HepG2 (cell line): Measurements from ENCODE around the gene RSPH9. TPM values are rescaled to one million over a fixed set of nuclear protein-coding genes. Genes with fewer than 3 reads are reported as not detected.

ENCODE experiments used
- ATF1 ChIP-seq: IDR thresholded peaks from 2 replicates; pipeline ENCODE4 v1.6.1; 2016; ENCODE audit warnings: mild to moderate bottlenecking, control low read depth
- ETV5 ChIP-seq: IDR thresholded peaks from 2 replicates; pipeline ENCODE4 v1.6.1; 2018; ENCODE audit warnings: missing biosample characterization, missing genetic modification reagents, inconsistent platforms, borderline replicate concordance
- FOXK1 ChIP-seq: sonication (generic); formaldehyde crosslinking; IDR thresholded peaks from 2 replicates; pipeline ENCODE4 v1.4.0; 2020; ENCODE audit warnings: low read depth, missing genetic modification reagents, borderline replicate concordance
- FOXO1 ChIP-seq: sonication (generic); formaldehyde crosslinking; IDR thresholded peaks from 2 replicates; pipeline ENCODE4 v1.4.0; 2020; ENCODE audit warnings: missing genetic modification reagents
- HNF4A ChIP-seq: sonication (generic); formaldehyde crosslinking; IDR thresholded peaks from 2 replicates; pipeline ENCODE4 v1.4.0; 2020; ENCODE audit warnings: missing genetic modification reagents
- IKZF5 ChIP-seq: IDR thresholded peaks from 2 replicates; pipeline ENCODE4 v1.6.1; 2018; ENCODE audit warnings: missing genetic modification reagents, mild to moderate bottlenecking, missing compliant biosample characterization
- KDM4B ChIP-seq: sonication (generic); formaldehyde crosslinking; IDR thresholded peaks from 2 replicates; pipeline ENCODE4 v1.4.0; 2020; ENCODE audit warnings: missing genetic modification reagents
- MZF1 ChIP-seq: sonication (generic); formaldehyde crosslinking; IDR thresholded peaks from 2 replicates; pipeline ENCODE4 v1.8.1; 2023; ENCODE audit warnings: mild to moderate bottlenecking, missing genetic modification reagents, borderline replicate concordance
- RXRA ChIP-seq: sonication (generic); formaldehyde crosslinking; IDR thresholded peaks from 2 replicates; pipeline ENCODE4 v1.5.1; 2020; ENCODE audit warnings: missing genetic modification reagents
- RXRB ChIP-seq: IDR thresholded peaks from 2 replicates; pipeline ENCODE4 v1.6.1; 2016; ENCODE audit warnings: borderline replicate concordance, missing genetic modification reagents, missing compliant biosample characterization
- SMAD3 ChIP-seq: sonication (generic); formaldehyde crosslinking; IDR thresholded peaks from 2 replicates; pipeline ENCODE4 v1.4.0; 2020; ENCODE audit warnings: missing genetic modification reagents
- SMARCC2 ChIP-seq: fragments of 450-650 bp; IDR thresholded peaks from 2 replicates; pipeline ENCODE4 v1.6.1; 2017; ENCODE audit warnings: antibody characterized with exemption, mild to moderate bottlenecking
- SOX13 ChIP-seq, 3 experiments: fragments of 450-650 bp in 1 of 3; sonication (generic) in 1 of 3; formaldehyde crosslinking in 1 of 3; IDR thresholded peaks in 2 of 3; conservative IDR thresholded peaks in 1 of 3; 2 replicates each; pipeline versions ENCODE4 v1.5.0 to v1.6.1; 2016 to 2020; ENCODE audit warnings: antibody characterized with exemption in 1 of 3, mild to moderate bottlenecking in 1 of 3, missing compliant biosample characterization in 1 of 3, missing genetic modification reagents in 1 of 3, moderate library complexity in 1 of 3
- SP2 ChIP-seq: sonication (generic); formaldehyde crosslinking; IDR thresholded peaks from 2 replicates; pipeline ENCODE4 v1.5.1; 2020; ENCODE audit warnings: mild to moderate bottlenecking, missing genetic modification reagents
- TERF1 ChIP-seq: sonication (generic); formaldehyde crosslinking; IDR thresholded peaks from 2 replicates; pipeline ENCODE4 v1.8.0; 2022; ENCODE audit warnings: mild to moderate bottlenecking, missing genetic modification reagents, moderate library complexity
- ZBTB20 ChIP-seq: sonication (generic); formaldehyde crosslinking; IDR thresholded peaks from 2 replicates; pipeline ENCODE4 v1.8.1; 2023; ENCODE audit warnings: missing genetic modification reagents, low read depth, mild to moderate bottlenecking, borderline replicate concordance
- ZNF501 ChIP-seq: sonication (generic); formaldehyde crosslinking; IDR thresholded peaks from 2 replicates; pipeline ENCODE4 v1.5.1; 2020; ENCODE audit warnings: mild to moderate bottlenecking, moderate library complexity, missing genetic modification reagents
- polyA plus RNA-seq, 8 experiments: library from polyadenylated mRNA; depleted of rRNA in 3 of 8; stranded (reverse) in 7 of 8; unstranded in 1 of 8; fragments of >200 nt; fragmentation: Illumina TruSeq in 4 of 8; extraction: Trizol in 4 of 8; gene quantifications; 2 replicates each; pipeline versions ENCODE4 v1.2.1 to v1.2.3, GENCODE V29; 2011 to 2016; ENCODE audit warnings: low read depth in 4 of 8, missing spikeins in 1 of 8, mixed read lengths in 1 of 8; ENCODE audit not compliant: insufficient read depth in 1 of 8
- total RNA-seq, 5 experiments: library from RNA; depleted of rRNA; stranded (reverse); fragments of >200 nt; fragmentation: Illumina TruSeq; extraction: Trizol; gene quantifications; 2 replicates each; pipeline ENCODE4 v1.2.3, GENCODE V29; 2016; ENCODE audit warnings: low read depth in 1 of 5
- TF ChIP-seq, protein P1 (sequence below): IDR thresholded peaks from 2 replicates; pipeline ENCODE4 v1.6.1; 2016; ENCODE audit warnings: mild to moderate bottlenecking
- TF ChIP-seq, protein P2 (sequence below): IDR thresholded peaks from 2 replicates; pipeline ENCODE4 v1.6.1; 2016; ENCODE audit warnings: low read depth, control low read depth

The RSPH9 gene
- total and polyA plus RNA-seq, 2 of the 13 experiments (the other 11 are each of a cell fraction or from before 2014, with no cell fraction given), result 0.04 TPM; not detected in 1

- TF ChIP-seq RXRB (CRISPR knock-in tag) (peak; percentile 70), RXRA (CRISPR knock-in tag) (peak; percentile 41; the same call in 1 of the 2 replicates), ZBTB20 (peak; percentile 70; the same call in 1 of the 2 replicates), SP2 (CRISPR knock-in tag) (no peak), ZNF501 (CRISPR knock-in tag) (0 out of 2 replicates have a peak, but pooled peaks have one; percentile 52), SMARCC2 (no peak), ATF1 (CRISPR knock-in tag) (no peak), TERF1 (CRISPR knock-in tag) (no peak), HNF4A (peak; percentile 27; the same call in 1 of the 2 replicates), FOXK1 (CRISPR knock-in tag) (peak; percentile 78; the same call in 1 of the 2 replicates), SOX13 (IDR thresholded peaks at IDR 0.05) (no peak), SOX13 (CRISPR knock-in tag; conservative IDR thresholded peaks at IDR 0.05 in 1 of 2, IDR thresholded peaks at IDR 0.05 in 1 of 2) (peak in 1 of 2 experiments; percentile 43; a peak in 1 of 4 replicates), MZF1 (no peak), ETV5 (CRISPR knock-in tag) (peak; percentile 49; the same call in 1 of the 2 replicates), SMAD3 (CRISPR knock-in tag) (0 out of 2 replicates have a peak, but pooled peaks have one; percentile 17), IKZF5 (CRISPR knock-in tag) (peak; percentile 47; the same call in 1 of the 2 replicates), FOXO1 (CRISPR knock-in tag) (peak; percentile 52; the same call in 1 of the 2 replicates), KDM4B (no peak)
- TF ChIP-seq, protein P1, sequence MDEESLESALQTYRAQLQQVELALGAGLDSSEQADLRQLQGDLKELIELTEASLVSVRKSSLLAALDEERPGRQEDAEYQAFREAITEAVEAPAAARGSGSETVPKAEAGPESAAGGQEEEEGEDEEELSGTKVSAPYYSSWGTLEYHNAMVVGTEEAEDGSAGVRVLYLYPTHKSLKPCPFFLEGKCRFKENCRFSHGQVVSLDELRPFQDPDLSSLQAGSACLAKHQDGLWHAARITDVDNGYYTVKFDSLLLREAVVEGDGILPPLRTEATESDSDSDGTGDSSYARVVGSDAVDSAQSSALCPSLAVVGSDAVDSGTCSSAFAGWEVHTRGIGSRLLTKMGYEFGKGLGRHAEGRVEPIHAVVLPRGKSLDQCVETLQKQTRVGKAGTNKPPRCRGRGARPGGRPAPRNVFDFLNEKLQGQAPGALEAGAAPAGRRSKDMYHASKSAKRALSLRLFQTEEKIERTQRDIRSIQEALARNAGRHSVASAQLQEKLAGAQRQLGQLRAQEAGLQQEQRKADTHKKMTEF, result 0 out of 2 replicates have a peak, but pooled peaks have one; percentile 46
- TF ChIP-seq, protein P2, sequence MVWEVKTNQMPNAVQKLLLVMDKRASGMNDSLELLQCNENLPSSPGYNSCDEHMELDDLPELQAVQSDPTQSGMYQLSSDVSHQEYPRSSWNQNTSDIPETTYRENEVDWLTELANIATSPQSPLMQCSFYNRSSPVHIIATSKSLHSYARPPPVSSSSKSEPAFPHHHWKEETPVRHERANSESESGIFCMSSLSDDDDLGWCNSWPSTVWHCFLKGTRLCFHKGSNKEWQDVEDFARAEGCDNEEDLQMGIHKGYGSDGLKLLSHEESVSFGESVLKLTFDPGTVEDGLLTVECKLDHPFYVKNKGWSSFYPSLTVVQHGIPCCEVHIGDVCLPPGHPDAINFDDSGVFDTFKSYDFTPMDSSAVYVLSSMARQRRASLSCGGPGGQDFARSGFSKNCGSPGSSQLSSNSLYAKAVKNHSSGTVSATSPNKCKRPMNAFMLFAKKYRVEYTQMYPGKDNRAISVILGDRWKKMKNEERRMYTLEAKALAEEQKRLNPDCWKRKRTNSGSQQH (CRISPR knock-in tag), result peak; percentile 71; the same call in 1 of the 2 replicates
These were observed 62.0 kb downstream of the RSPH9 start (continued) for GRCh38 chr6:43706788-43707187.
